Measurements from ENCODE around the gene MARCHF9. TPM values are rescaled to one million over a fixed set of nuclear protein-coding genes. Genes with fewer than 3 reads are reported as not detected.

Gene MARCHF9
- total and polyA plus RNA-seq, 2 donors (not counting 1 experiment from before 2014, with no cell fraction given): 81.4 to 128 TPM

GRCh38 chr12:57749061-57749460, 5.8 kb upstream of the MARCHF9 start:
- H2AFZ ChIP-seq (ENCODE audit: insufficient read depth, low read depth, low read length, poor library complexity, severe bottlenecking): no peak overlapping the region
- 97% methylated on average over 5 of the region's 5 CpGs for WGBS (ENCODE audit: insufficient coverage)
- no peaks in the 10 kb centered on the region for H3K9me3 ChIP-seq (ENCODE audit: control extremely low read depth in 1 of 3, control insufficient read depth in 2 of 3, insufficient read depth in 1 of 3, low read length in 2 of 3)
- no peak overlapping the region for H3K4me2 ChIP-seq (replicated peaks; ENCODE audit: low read depth, low read length, poor library complexity, severe bottlenecking)
- ATAC-seq (ENCODE audit: low read depth): no peak
- Mint-ChIP-seq H3K27ac (no peak overlapping the region), H3K9me3 (ENCODE audit: insufficient read depth) (no peaks in the 10 kb centered on the region), H3K27me3 (no peaks in the 10 kb centered on the region), H3K4me3 (no peak overlapping the region), H3K4me1 (peaks cover 57% of the 10 kb centered on the region)
- H3K4me3 ChIP-seq (ENCODE audit: control extremely low read depth in 1 of 5, extremely low read depth in 1 of 5, insufficient read depth in 1 of 5, low read depth in 2 of 5, low read length in 4 of 5): no peak overlapping the region
- peaks cover 33% of the 10 kb centered on the region for H3K79me2 ChIP-seq (ENCODE audit: control insufficient read depth, insufficient read depth, low read length)
- POLR2A ChIA-PET: no interaction called here
- CTCF ChIA-PET: interaction anchor here (0.7 to 1.0 kb wide), 3 partner anchors 8 to 39 kb away, joined by 3 to 6 read pairs (median 3); no protein-coding TSS in a partner anchor
- H3K27me3 ChIP-seq (replicated peaks in 1 of 4; ENCODE audit: control extremely low read depth in 1 of 4, control insufficient read depth in 3 of 4, insufficient read depth in 4 of 4, low read length in 3 of 4): no peaks in the 10 kb centered on the region
- peaks cover 33 to 52% of the 10 kb centered on the region in 2 donors for H3K4me1 ChIP-seq (ENCODE audit: control insufficient read depth in 2 of 2, insufficient read depth in 2 of 2, low read length in 2 of 2)
- intact Hi-C loops (cut with micrococcal nuclease): no loop called here
- no peak overlapping the region for H3K9ac ChIP-seq (ENCODE audit: low read length)
- no peak overlapping the region for H3K27ac ChIP-seq (ENCODE audit: low read length in 2 of 2)
- DNase-seq: no peak
- peaks cover 2 to 41% of the 10 kb centered on the region in 2 experiments for H3K36me3 ChIP-seq (replicated peaks in 1 of 2; ENCODE audit: control extremely low read depth in 1 of 2, control insufficient read depth in 1 of 2, extremely low read depth in 1 of 2, insufficient read depth in 2 of 2, low read length in 1 of 2)
- no peaks in the 10 kb centered on the region for H4K20me1 ChIP-seq (ENCODE audit: control insufficient read depth, insufficient read depth, low read length, poor library complexity, severe bottlenecking)
- TF ChIP-seq EZH2 (IDR thresholded peaks at IDR 0.05; ENCODE audit: borderline replicate concordance, insufficient read depth, low read depth, low read length, poor library complexity, severe bottlenecking): no peak
- TF ChIP-seq, protein P1, sequence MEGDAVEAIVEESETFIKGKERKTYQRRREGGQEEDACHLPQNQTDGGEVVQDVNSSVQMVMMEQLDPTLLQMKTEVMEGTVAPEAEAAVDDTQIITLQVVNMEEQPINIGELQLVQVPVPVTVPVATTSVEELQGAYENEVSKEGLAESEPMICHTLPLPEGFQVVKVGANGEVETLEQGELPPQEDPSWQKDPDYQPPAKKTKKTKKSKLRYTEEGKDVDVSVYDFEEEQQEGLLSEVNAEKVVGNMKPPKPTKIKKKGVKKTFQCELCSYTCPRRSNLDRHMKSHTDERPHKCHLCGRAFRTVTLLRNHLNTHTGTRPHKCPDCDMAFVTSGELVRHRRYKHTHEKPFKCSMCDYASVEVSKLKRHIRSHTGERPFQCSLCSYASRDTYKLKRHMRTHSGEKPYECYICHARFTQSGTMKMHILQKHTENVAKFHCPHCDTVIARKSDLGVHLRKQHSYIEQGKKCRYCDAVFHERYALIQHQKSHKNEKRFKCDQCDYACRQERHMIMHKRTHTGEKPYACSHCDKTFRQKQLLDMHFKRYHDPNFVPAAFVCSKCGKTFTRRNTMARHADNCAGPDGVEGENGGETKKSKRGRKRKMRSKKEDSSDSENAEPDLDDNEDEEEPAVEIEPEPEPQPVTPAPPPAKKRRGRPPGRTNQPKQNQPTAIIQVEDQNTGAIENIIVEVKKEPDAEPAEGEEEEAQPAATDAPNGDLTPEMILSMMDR (IDR thresholded peaks at IDR 0.05): no peak

DNA sequence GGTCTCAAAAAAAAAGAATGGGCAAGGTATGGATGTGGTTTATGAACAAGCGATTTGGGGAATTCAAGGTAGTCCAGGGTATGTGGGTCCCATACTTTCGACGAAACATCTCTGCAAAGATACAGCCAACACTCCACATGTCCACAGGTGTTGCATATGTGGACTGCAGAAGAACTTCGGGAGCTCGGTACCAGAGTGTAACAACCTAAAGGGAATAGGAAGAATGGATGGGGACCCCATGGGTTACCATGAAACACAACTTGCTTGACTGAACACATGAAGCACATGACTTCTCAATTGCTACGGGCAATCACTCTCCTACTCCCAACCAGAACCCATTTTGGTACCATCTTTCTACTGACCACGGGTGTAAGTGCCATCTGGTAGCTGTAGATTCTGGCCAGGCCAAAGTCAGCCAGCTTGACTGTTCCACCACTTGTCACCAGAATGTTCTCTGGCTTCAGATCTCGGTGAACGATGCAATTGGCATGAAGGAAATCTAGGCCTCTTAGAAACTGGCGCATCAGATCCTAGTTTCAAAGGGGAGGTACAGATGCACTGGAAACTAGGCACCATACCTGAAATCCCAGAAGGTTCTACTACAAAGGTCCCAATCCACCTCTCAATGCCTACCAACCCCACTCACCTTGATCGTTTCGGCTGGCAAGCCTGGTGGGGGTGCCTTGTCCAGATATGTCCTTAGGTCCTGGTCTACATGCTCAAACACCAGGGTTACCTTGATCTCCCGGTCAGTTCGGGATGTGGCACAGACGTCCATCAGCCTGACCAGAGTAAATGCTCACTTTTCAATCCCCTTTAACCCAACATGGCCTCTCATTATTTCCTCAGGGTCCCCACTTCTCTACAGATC, 4.1 kb upstream of the MARCHF9 start:
- WGBS (ENCODE audit: insufficient coverage): 88% methylated on average over 14 of the region's 15 CpGs
- POLR2A ChIA-PET: interaction anchor here (0.7 kb wide), 1 partner anchor 62 kb away, joined by 5 read pairs; no protein-coding TSS in a partner anchor
- H3K4me2 ChIP-seq (replicated peaks; ENCODE audit: low read depth, low read length, poor library complexity, severe bottlenecking): peak overlapping the region; percentile 85
- intact Hi-C loops (cut with micrococcal nuclease): loop anchor here (5.0 to 10.0 kb wide), 5 partner anchors 266 to 1633 kb away; partner anchors contain the start of genes GLI1, INHBE, MARS1 and NAB2
- peak overlapping the region; percentile 91 for H3K4me3 Mint-ChIP-seq
- H3K27me3 Mint-ChIP-seq: no peaks in the 10 kb centered on the region
- H3K27ac Mint-ChIP-seq: peak overlapping the region; percentile 95
- H3K9ac ChIP-seq (ENCODE audit: low read length): no peak overlapping the region
- ATAC-seq (ENCODE audit: low read depth) (no peak), DNase-seq (no peak)
- peaks cover 49% of the 10 kb centered on the region for H3K4me1 Mint-ChIP-seq
- H3K27ac ChIP-seq (ENCODE audit: low read length in 2 of 2): peak overlapping the region in 1 of 2 donors; percentile 85
- peaks cover under 1% of the 10 kb centered on the region for H4K20me1 ChIP-seq (ENCODE audit: control insufficient read depth, insufficient read depth, low read length, poor library complexity, severe bottlenecking)
- H3K36me3 ChIP-seq (replicated peaks in 1 of 2; ENCODE audit: control extremely low read depth in 1 of 2, control insufficient read depth in 1 of 2, extremely low read depth in 1 of 2, insufficient read depth in 2 of 2, low read length in 1 of 2): peaks cover 2 to 41% of the 10 kb centered on the region in 2 experiments
- peaks cover 31 to 45% of the 10 kb centered on the region in 2 donors for H3K4me1 ChIP-seq (ENCODE audit: control insufficient read depth in 2 of 2, insufficient read depth in 2 of 2, low read length in 2 of 2)
- H3K27me3 ChIP-seq (replicated peaks in 1 of 4; ENCODE audit: control extremely low read depth in 1 of 4, control insufficient read depth in 3 of 4, insufficient read depth in 4 of 4, low read length in 3 of 4): no peaks in the 10 kb centered on the region
- no peaks in the 10 kb centered on the region for H3K9me3 Mint-ChIP-seq (ENCODE audit: insufficient read depth)
- H3K4me3 ChIP-seq (ENCODE audit: control extremely low read depth in 1 of 5, extremely low read depth in 1 of 5, insufficient read depth in 1 of 5, low read depth in 2 of 5, low read length in 4 of 5): peak overlapping the region in 2 of 5 experiments; percentile 80 to 84
- TF ChIP-seq, protein P1 (IDR thresholded peaks at IDR 0.05): no peak
- no peak for TF ChIP-seq EZH2 (IDR thresholded peaks at IDR 0.05; ENCODE audit: borderline replicate concordance, insufficient read depth, low read depth, low read length, poor library complexity, severe bottlenecking)
- no peaks in the 10 kb centered on the region for H3K9me3 ChIP-seq (ENCODE audit: control extremely low read depth in 1 of 3, control insufficient read depth in 2 of 3, insufficient read depth in 1 of 3, low read length in 2 of 3)
- H2AFZ ChIP-seq (ENCODE audit: insufficient read depth, low read depth, low read length, poor library complexity, severe bottlenecking): no peak overlapping the region
- H3K79me2 ChIP-seq (ENCODE audit: control insufficient read depth, insufficient read depth, low read length): peaks cover 22% of the 10 kb centered on the region
- CTCF ChIA-PET: no interaction called here
